22Rv1 (cell line): ENCODE measurements around the gene NINJ2.

Source experiments
- CTCF ChIP-seq: fragments of 450-650 bp; IDR thresholded peaks from 2 replicates; pipeline ENCODE4 v1.5.1; 2017; ENCODE audit warnings: mild to moderate bottlenecking
- ZFX ChIP-seq: fragments of 450-650 bp; IDR thresholded peaks from 2 replicates; pipeline ENCODE4 v1.6.1; 2017; ENCODE audit warnings: antibody characterized with exemption, borderline replicate concordance

- no peak for TF ChIP-seq CTCF
- no peak for TF ChIP-seq ZFX
These were observed 97.6 kb downstream of the NINJ2 start for GRCh38 chr12:565589-566105.
